HepG2 (cell line): ENCODE data around the gene SNED1. TPM values are rescaled to one million over a fixed set of nuclear protein-coding genes. Genes with fewer than 3 reads are reported as not detected.

Experiments
- ATAC-seq: fragments of 200-7000 bp; cut with Tn5 transposase; 3 replicates; pipeline ENCODE4 v1.9.1; 2020; ENCODE audit warnings: mild to moderate bottlenecking, moderate library complexity
- BruUV-seq: library from RNA; stranded (reverse); fragments of 400-500 nt; replicated peaks from 2 replicates; lab custom pipeline; 2021; lab: Mats Ljungman, UMichigan
- CTCF ChIA-PET: fragments of 300-600 bp; formaldehyde crosslinking; extraction: SDS; loops from one replicate; lab custom pipeline; 2021; ENCODE audit warnings: low total read pairs, inconsistent platforms, low intra/inter-chr PET ratio; lab: Yijun Ruan, JAX
- POLR2A ChIA-PET: fragments of 350-600 bp; sonication (Branson Sonifier 250); formaldehyde crosslinking; loops from one replicate; lab custom pipeline; 2020; ENCODE audit warnings: antibody characterized with exemption, inconsistent platforms; lab: Yijun Ruan, JAX
- DNase-seq: peaks from one replicate; pipeline ENCODE4 v3.0.0-alpha.2; 2015; ENCODE audit warnings: low spot score
- FAIRE-seq: peaks from 3 replicates; lab custom pipeline; 2011; peaks lifted over from hg19 to GRCh38; lab: Jason Lieb, UNC
- H2AFZ ChIP-seq: one replicate; pipeline ENCODE4 v1.6.1; 2011; ENCODE audit warnings: low read length, inconsistent platforms
- H3K27ac ChIP-seq: fragments of 300-600 bp; 3 replicates; pipeline ENCODE4 v1.8.0; 2011; ENCODE audit warnings: mixed run types, mild to moderate bottlenecking, mixed read lengths, low read length, inconsistent platforms; ENCODE audit not compliant: insufficient read depth; ENCODE audit errors: extremely low read length
- H3K27me3 ChIP-seq, 2 experiments: fragments of 200-600 bp in 1 of 2; 2 replicates in 1 of 2; 3 replicates in 1 of 2; pipeline versions ENCODE4 v1.6.0 to v1.8.0; 2011; ENCODE audit warnings: low read length in 2 of 2, mild to moderate bottlenecking in 2 of 2, moderate library complexity in 2 of 2, inconsistent platforms in 1 of 2; ENCODE audit not compliant: insufficient read depth in 2 of 2, control insufficient read depth in 1 of 2
- H3K36me3 ChIP-seq, 2 experiments: fragments of 200-600 bp in 1 of 2; replicated peaks in 1 of 2; 2 replicates in 1 of 2; 3 replicates in 1 of 2; pipeline versions ENCODE4 v1.5.1 to v1.8.0; 2011; ENCODE audit warnings: low read length in 2 of 2, inconsistent platforms in 1 of 2; ENCODE audit not compliant: insufficient read depth in 2 of 2, control insufficient read depth in 1 of 2
- H3K4me1 ChIP-seq: 2 replicates; pipeline ENCODE4 v1.5.1; 2012; ENCODE audit warnings: low read length, inconsistent platforms; ENCODE audit not compliant: insufficient read depth
- H3K4me2 ChIP-seq: 2 replicates; pipeline ENCODE4 v1.6.0; 2011; ENCODE audit warnings: low read depth, low read length, inconsistent platforms
- H3K4me3 ChIP-seq, 3 experiments: fragments of 200-600 bp in 1 of 3; sonication (generic), shearing (Covaris generic) in 1 of 3; replicated peaks in 1 of 3; 2 replicates each; pipeline ENCODE4 v1.5.1; 2011 to 2016; ENCODE audit warnings: low read length in 3 of 3, inconsistent platforms in 2 of 3, low read depth in 2 of 3, mild to moderate bottlenecking in 2 of 3, control low read depth in 1 of 3, mixed read lengths in 1 of 3; ENCODE audit not compliant: insufficient read depth in 1 of 3
- H3K79me2 ChIP-seq: one replicate; pipeline ENCODE4 v1.6.1; 2011; ENCODE audit warnings: low read length, inconsistent platforms; ENCODE audit not compliant: insufficient read depth
- H3K9ac ChIP-seq: 2 replicates; pipeline ENCODE4 v1.6.0; 2011; ENCODE audit warnings: mild to moderate bottlenecking, low read depth, low read length, inconsistent platforms; ENCODE audit not compliant: insufficient read depth
- H3K9me3 ChIP-seq: 2 replicates; pipeline ENCODE4 v1.5.1; 2012; ENCODE audit warnings: mild to moderate bottlenecking, low read length
- H4K20me1 ChIP-seq: 2 replicates; pipeline ENCODE4 v1.6.0; 2011; ENCODE audit warnings: inconsistent platforms, mild to moderate bottlenecking, low read length, moderate library complexity; ENCODE audit not compliant: insufficient read depth
- ARNT2 ChIP-seq: sonication (generic); formaldehyde crosslinking; IDR thresholded peaks from 2 replicates; pipeline ENCODE4 v1.8.0; 2022; ENCODE audit warnings: mild to moderate bottlenecking, low read depth, missing genetic modification reagents, moderate library complexity
- CAMTA2 ChIP-seq: sonication (generic); formaldehyde crosslinking; IDR thresholded peaks from 2 replicates; pipeline ENCODE4 v1.4.0; 2020; ENCODE audit warnings: mild to moderate bottlenecking, missing genetic modification reagents, borderline replicate concordance
- GABPB1 ChIP-seq: IDR thresholded peaks from 2 replicates; pipeline ENCODE4 v1.6.1; 2016; ENCODE audit warnings: mild to moderate bottlenecking, missing genetic modification reagents, moderate library complexity, missing compliant biosample characterization
- MXD4 ChIP-seq: IDR thresholded peaks from 2 replicates; pipeline ENCODE4 v1.6.1; 2016; ENCODE audit warnings: mild to moderate bottlenecking, missing biosample characterization, missing genetic modification reagents
- SALL1 ChIP-seq: sonication (generic); formaldehyde crosslinking; IDR thresholded peaks from 2 replicates; pipeline ENCODE4 v1.8.0; 2022; ENCODE audit warnings: mild to moderate bottlenecking, missing genetic modification reagents
- ZBTB20 ChIP-seq: sonication (generic); formaldehyde crosslinking; IDR thresholded peaks from 2 replicates; pipeline ENCODE4 v1.8.1; 2023; ENCODE audit warnings: missing genetic modification reagents, low read depth, mild to moderate bottlenecking, borderline replicate concordance
- ZNF44 ChIP-seq: sonication (generic); formaldehyde crosslinking; IDR thresholded peaks from 2 replicates; pipeline ENCODE4 v1.5.1; 2020; ENCODE audit warnings: mild to moderate bottlenecking, missing genetic modification reagents
- ZNF850 ChIP-seq: sonication (generic); formaldehyde crosslinking; conservative IDR thresholded peaks from 2 replicates; pipeline ENCODE4 v1.9.0; 2021; ENCODE audit warnings: mild to moderate bottlenecking, missing genetic modification reagents
- WGBS: methylation state at CpG from one replicate; pipeline ENCODE4 v1.1.6; 2017; ENCODE audit warnings: low lambda C conversion rate; 5-methylcytosine and 5-hydroxymethylcytosine counted together
- in situ Hi-C: cut with HindIII; loops from 2 replicates; pipeline ENCODE4 v1.10.0; 2017; ENCODE audit warnings: low pct_unique_long_range_greater_than_20kb; ENCODE audit not compliant: extremely low pct_ligation_motif_present
- intact Hi-C: fragments of 100-400 bp; cut with micrococcal nuclease; formaldehyde crosslinking; loops from one replicate; pipeline ENCODE4 v1.10.0; 2022; ENCODE audit not compliant: unreplicated experiment
- polyA plus RNA-seq, 8 experiments: library from polyadenylated mRNA; depleted of rRNA in 3 of 8; stranded (reverse) in 7 of 8; unstranded in 1 of 8; fragments of >200 nt; fragmentation: Illumina TruSeq in 4 of 8; extraction: Trizol in 4 of 8; gene quantifications; 2 replicates each; pipeline versions ENCODE4 v1.2.1 to v1.2.3, GENCODE V29; 2011 to 2016; ENCODE audit warnings: low read depth in 4 of 8, missing spikeins in 1 of 8, mixed read lengths in 1 of 8; ENCODE audit not compliant: insufficient read depth in 1 of 8
- total RNA-seq, 5 experiments: library from RNA; depleted of rRNA; stranded (reverse); fragments of >200 nt; fragmentation: Illumina TruSeq; extraction: Trizol; gene quantifications; 2 replicates each; pipeline ENCODE4 v1.2.3, GENCODE V29; 2016; ENCODE audit warnings: low read depth in 1 of 5
- TF ChIP-seq, protein P1 (sequence below): conservative IDR thresholded peaks from 2 replicates; pipeline ENCODE4 v1.6.1; 2018; ENCODE audit warnings: missing genetic modification reagents

SNED1 gene
- total and polyA plus RNA-seq, 2 of the 13 experiments (the other 11 are each of a cell fraction or from before 2014, with no cell fraction given), result 0.15 to 0.65 TPM

DNA sequence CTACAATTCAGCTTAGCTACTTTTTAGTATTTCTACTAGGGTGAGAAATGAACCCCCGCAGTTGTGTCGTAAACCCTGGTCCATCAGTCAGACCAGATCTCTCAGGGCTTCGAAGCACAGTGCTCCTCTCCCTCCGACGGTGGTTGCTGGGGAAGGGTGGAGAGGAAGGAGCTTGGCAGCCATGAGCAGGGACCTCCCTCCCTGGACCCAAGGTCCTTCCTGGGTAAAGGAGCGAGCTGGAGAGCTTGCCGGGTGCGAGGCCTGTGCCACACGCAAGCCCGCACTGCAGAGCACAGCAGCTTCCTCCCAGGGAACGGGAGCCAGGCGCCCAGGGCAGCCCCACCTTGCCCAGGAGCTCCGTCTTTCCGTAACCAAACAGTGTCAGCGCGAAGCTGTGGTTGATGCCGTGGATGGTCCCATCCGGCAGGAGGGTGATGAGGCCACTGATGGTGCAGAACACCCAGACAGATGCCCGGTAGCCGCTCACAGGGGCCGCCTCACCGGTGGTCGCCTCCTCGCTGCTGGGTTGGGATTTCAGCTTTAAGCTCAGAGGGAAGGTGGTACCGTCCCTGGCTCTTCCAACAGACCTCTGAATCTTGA, 138.3 kb downstream of the SNED1 start:
- no peaks in the 10 kb centered on the region for H3K27me3 ChIP-seq
- no peak for ATAC-seq
- intact Hi-C loops, result no loop called here
- H3K4me3 ChIP-seq, result no peak overlapping the region
- H3K79me2 ChIP-seq, result no peaks in the 10 kb centered on the region
- ChIA-PET POLR2A (interaction anchor here (1.8 to 3.2 kb wide), 2 partner anchors 13 to 80 kb away, joined by 5 to 15 read pairs; partner anchors contain the start of gene PASK), CTCF (no interaction called here)
- H3K9me3 ChIP-seq, result no peaks in the 10 kb centered on the region
- peak overlapping the region; percentile 44 for H3K27ac ChIP-seq
- H2AFZ ChIP-seq, result no peak overlapping the region
- no TSS peak for BruUV-seq
- FAIRE-seq, result no peak
- H3K36me3 ChIP-seq, result peaks cover 10 to 14% of the 10 kb centered on the region in 2 experiments
- DNase-seq, result no peak
- H3K9ac ChIP-seq, result no peak overlapping the region
- over 99% methylated on average over 21 of the region's 25 CpGs for WGBS
- in situ Hi-C loops, result no loop called here
- TF ChIP-seq ZBTB20 (CRISPR knock-in tag), result no peak
- no peak for TF ChIP-seq ARNT2 (CRISPR knock-in tag)
- no peak for TF ChIP-seq ZNF850 (CRISPR knock-in tag)
- no peak for TF ChIP-seq SALL1 (CRISPR knock-in tag)
- TF ChIP-seq MXD4 (CRISPR knock-in tag), result no peak
- no peak for TF ChIP-seq GABPB1 (CRISPR knock-in tag)
- no peak for TF ChIP-seq ZNF44 (CRISPR knock-in tag)
- TF ChIP-seq, protein P1, sequence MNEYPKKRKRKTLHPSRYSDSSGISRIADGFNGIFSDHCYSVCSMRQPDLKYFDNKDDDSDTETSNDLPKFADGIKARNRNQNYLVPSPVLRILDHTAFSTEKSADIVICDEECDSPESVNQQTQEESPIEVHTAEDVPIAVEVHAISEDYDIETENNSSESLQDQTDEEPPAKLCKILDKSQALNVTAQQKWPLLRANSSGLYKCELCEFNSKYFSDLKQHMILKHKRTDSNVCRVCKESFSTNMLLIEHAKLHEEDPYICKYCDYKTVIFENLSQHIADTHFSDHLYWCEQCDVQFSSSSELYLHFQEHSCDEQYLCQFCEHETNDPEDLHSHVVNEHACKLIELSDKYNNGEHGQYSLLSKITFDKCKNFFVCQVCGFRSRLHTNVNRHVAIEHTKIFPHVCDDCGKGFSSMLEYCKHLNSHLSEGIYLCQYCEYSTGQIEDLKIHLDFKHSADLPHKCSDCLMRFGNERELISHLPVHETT (CRISPR knock-in tag), result no peak
- TF ChIP-seq CAMTA2 (CRISPR knock-in tag), result 0 out of 2 replicates have a peak, but pooled peaks have one; percentile 34
- no peak overlapping the region for H3K4me2 ChIP-seq
- no peaks in the 10 kb centered on the region for H4K20me1 ChIP-seq
- H3K4me1 ChIP-seq, result peaks cover 29% of the 10 kb centered on the region
